A549 treated with AZD2906 at 1 μM for 4 hours (cell line): ENCODE measurements around the gene SYNRG. TPM values are rescaled to one million over a fixed set of nuclear protein-coding genes. Genes with fewer than 3 reads are reported as not detected.

ENCODE experiments used
- total RNA-seq: library from RNA; stranded (reverse); fragments of 200-300 nt; extraction: Qiagen RNA extraction; gene quantifications from 5 replicates; pipeline ENCODE4 v1.2.3, GENCODE V29; 2022

SYNRG gene
- total RNA-seq: 11.1 to 14.9 TPM (median 11.7 TPM) in 5 replicates

GRCh38 chr17:37609170-37610040 lies at the start of gene SYNRG:
Gene SYNRG (minus strand): TSS chr17:37609418. CDS start chr17:37609355, 63 bp downstream.

GRCh38 chr17:37643118-37643766 lies 34.0 kb upstream of the SYNRG start, which contains the start of gene DDX52:
Gene DDX52 (minus strand): TSS chr17:37643446. CDS start chr17:37643420, 26 bp downstream.

GRCh38 chr17:37489197-37490001 lies 119.8 kb downstream of the SYNRG start, which contains the start of gene DUSP14:
Gene DUSP14 (plus strand): TSS chr17:37489891. CDS start chr17:37512273, 22,382 bp downstream.

Other genes starting within 250 kb of the SYNRG start
- not detected in 5 replicates for gene C17orf78, start 233.4 kb downstream of the SYNRG start, total RNA-seq
- gene ACACA, start 202.6 kb downstream of the SYNRG start, total RNA-seq: 43.3 to 50.7 TPM (median 45.1 TPM) in 5 replicates
- gene TADA2A, start 202.5 kb downstream of the SYNRG start, total RNA-seq: 11.0 to 12.7 TPM (median 11.8 TPM) in 5 replicates
- gene DUSP14, start 119.5 kb downstream of the SYNRG start, total RNA-seq: 41.4 to 50.7 TPM (median 46.6 TPM) in 5 replicates
- gene DDX52, start 34.0 kb upstream of the SYNRG start, total RNA-seq: 23.7 to 28.9 TPM (median 26.0 TPM) in 5 replicates
- gene HNF1B, start 135.6 kb upstream of the SYNRG start, total RNA-seq: 14.3 to 18.0 TPM (median 17.4 TPM) in 5 replicates